Stimulated activated CD4-positive, alpha-beta T cell treated with anti-CD3 and anti-CD28 coated beads, Interleukin-15, amount 100 ng/mL, for 1 hour (primary cell): Measurements from ENCODE around the gene GGCX.
A peak's percentile ranks its signal among the peaks of the same experiment; 100 is the strongest.

Source experiments
- DNase-seq, 2 donors: peaks; one replicate each; pipeline ENCODE4 v3.0.0-alpha.2; 2020; ENCODE audit warnings: low read depth in 1 of 2, low spot score in 1 of 2

The GGCX gene

GRCh38 chr2:85541753-85542457 is 19.4 kb downstream of the GGCX start:
- DNase-seq: no peak

GRCh38 chr2:85541262-85541661 is 20.0 kb downstream of the GGCX start:
- no peak for DNase-seq

- no peak for DNase-seq
Measured at GRCh38 chr2:85540133-85540648, 21.1 kb downstream of the GGCX start.

- DNase-seq: peak; percentile 48 to 68
Measured at GRCh38 chr2:85539361-85540132, 21.7 kb downstream of the GGCX start.

- DNase-seq: peak; percentile 81 to 90
Measured at GRCh38 chr2:85538507-85539360, 22.6 kb downstream of the GGCX start, which contains the start of gene MAT2A. Gene MAT2A (plus strand): TSS chr2:85539168. CDS start chr2:85539288, 120 bp downstream.

- DNase-seq: peak in 1 of 2 donors; percentile 9
Measured at GRCh38 chr2:85537600-85538506, 23.4 kb downstream of the GGCX start.

GRCh38 chr2:85536479-85536878 is 24.8 kb downstream of the GGCX start:
- no peak for DNase-seq

- DNase-seq: no peak
Measured at GRCh38 chr2:85534881-85535280, 26.4 kb downstream of the GGCX start.

- DNase-seq: no peak
Measured at GRCh38 chr2:85534099-85534498, 27.2 kb downstream of the GGCX start.

GRCh38 chr2:85531589-85531988 is 29.7 kb downstream of the GGCX start:
- DNase-seq: no peak

GRCh38 chr2:85529809-85530208 is 31.5 kb downstream of the GGCX start:
- no peak for DNase-seq

- DNase-seq: no peak
Measured at GRCh38 chr2:85528355-85528754, 32.9 kb downstream of the GGCX start.

- no peak for DNase-seq
Measured at GRCh38 chr2:85527787-85528186, 33.5 kb downstream of the GGCX start.

GRCh38 chr2:85525567-85525966 is 35.7 kb downstream of the GGCX start:
- DNase-seq: no peak

GRCh38 chr2:85525029-85525428 is 36.3 kb downstream of the GGCX start:
- DNase-seq: no peak

GRCh38 chr2:85524336-85524908 is 36.9 kb downstream of the GGCX start:
- DNase-seq: no peak

GRCh38 chr2:85523903-85524335 is 37.4 kb downstream of the GGCX start:
- DNase-seq: no peak

- no peak for DNase-seq
Measured at GRCh38 chr2:85523062-85523902, 38.0 kb downstream of the GGCX start.

GRCh38 chr2:85522090-85522647 is 39.1 kb downstream of the GGCX start:
- DNase-seq: no peak
